Measurements from ENCODE around the gene C1QTNF6. TPM values are rescaled to one million over a fixed set of nuclear protein-coding genes. Genes with fewer than 3 reads are reported as not detected.

The C1QTNF6 gene
- total and polyA plus RNA-seq, 2 of the 4 experiments (the other 2 are of a cell fraction): 1.1 to 10.9 TPM

- H3K14ac ChIP-seq (replicated peaks; ENCODE audit: low read depth, low read length): peak overlapping the region; percentile 12; the same call in 1 of the 2 replicates
- no peak overlapping the region for H2BK15ac ChIP-seq (ENCODE audit: low read depth, low read length)
- H3K9ac ChIP-seq (ENCODE audit: low read depth, low read length): no peak overlapping the region
- WGBS, 2 experiments (ENCODE audit: extremely low coverage in 2 of 2, insufficient read length in 1 of 2): 86% methylated on average over 4 of the region's 5 CpGs; no CpG with 5 or more reads in 1 of the 2 experiments
- no peak overlapping the region for H2BK5ac ChIP-seq (ENCODE audit: low read depth, low read length, poor library complexity, severe bottlenecking)
- H2AK5ac ChIP-seq (ENCODE audit: low read depth, low read length): peak overlapping the region; percentile 74; the same call in 1 of the 2 replicates
- TF ChIP-seq POLR2A (IDR thresholded peaks at IDR 0.05; ENCODE audit: low read depth, low read length): no peak
- no peak for TF ChIP-seq MAFK (IDR thresholded peaks at IDR 0.05; ENCODE audit: low read depth, low read length)
- TF ChIP-seq RFX5 (IDR thresholded peaks at IDR 0.05; ENCODE audit: low read depth, low read length): no peak
- TF ChIP-seq RCOR1 (IDR thresholded peaks at IDR 0.05; ENCODE audit: insufficient replicate concordance, low read length): no peak
- no peak for TF ChIP-seq SMC3 (IDR thresholded peaks at IDR 0.05; ENCODE audit: low read depth, low read length)
- no peak overlapping the region for H3K4me3 ChIP-seq (ENCODE audit: insufficient read depth, low read depth, low read length)
- H3K9me3 ChIP-seq (ENCODE audit: control insufficient read depth, insufficient read depth, low read length): no peaks in the 10 kb centered on the region
- dilution Hi-C loops (cut with HindIII; ENCODE audit: low sequenced_read_pairs, unreplicated experiment) (no loop called here), intact Hi-C loops (cut with micrococcal nuclease) (no loop called here), in situ Hi-C loops (cut with MboI; ENCODE audit: low sequenced_read_pairs) (loop anchor here (10.0 kb wide), 1 partner anchor 288 kb away; no protein-coding TSS in a partner anchor)
- ChIA-PET CTCF (no interaction called here), POLR2A (ENCODE audit: unreplicated experiment) (no interaction called here)
- peak overlapping the region; percentile 91 for H2AFZ ChIP-seq (replicated peaks; ENCODE audit: low read length, poor library complexity)
- no peaks in the 10 kb centered on the region for H3K79me1 ChIP-seq (ENCODE audit: low read depth in 1 of 2, low read length in 2 of 2)
- H3K9me1 ChIP-seq (ENCODE audit: insufficient read depth, low read length): peaks cover 6% of the 10 kb centered on the region; the same call in 1 of the 2 replicates
- H3K4ac ChIP-seq (ENCODE audit: low read depth, low read length): peak overlapping the region; percentile 69
- peak overlapping the region; percentile 70 for H2BK120ac ChIP-seq (ENCODE audit: low read depth, low read length)
- H3K18ac ChIP-seq (ENCODE audit: low read depth, low read length): no peak overlapping the region
- H3K23ac ChIP-seq (ENCODE audit: low read depth, low read length): peak overlapping the region; percentile 70; the same call in 1 of the 2 replicates
- peaks cover 5% of the 10 kb centered on the region; the same call in 1 of the 2 replicates for H3K36me3 ChIP-seq (ENCODE audit: control insufficient read depth, insufficient read depth, low read length)
- peaks cover 17% of the 10 kb centered on the region for H3K4me1 ChIP-seq (ENCODE audit: control insufficient read depth, insufficient read depth, low read length)
- H3K27me3 ChIP-seq (ENCODE audit: control insufficient read depth, insufficient read depth, low read length): peaks cover 18% of the 10 kb centered on the region
- H4K5ac ChIP-seq (ENCODE audit: low read depth, low read length): no peak overlapping the region
- H2BK20ac ChIP-seq (ENCODE audit: low read depth, low read length): peak overlapping the region; percentile 12; the same call in 1 of the 2 replicates
- ATAC-seq (ENCODE audit: low read depth): no peak
- H3K56ac ChIP-seq (ENCODE audit: extremely low read depth, insufficient read depth, low read length): no peak overlapping the region
- H4K8ac ChIP-seq (ENCODE audit: low read depth in 2 of 2, low read length in 2 of 2): peak overlapping the region; percentile 40 to 72; a peak in 2 of 4 replicates
- H2AK9ac ChIP-seq (replicated peaks; ENCODE audit: low read depth, low read length, poor library complexity): no peak overlapping the region
- BruUV-seq (replicated peaks): no TSS peak
- H4K91ac ChIP-seq (ENCODE audit: insufficient read depth, low read depth, low read length): 0 out of 2 replicates have a peak overlapping the region, but pooled peaks have one; percentile 60
- H3K27ac ChIP-seq (ENCODE audit: insufficient read depth, low read length): no peak overlapping the region
- DNase-seq: no peak
- H3K4me2 ChIP-seq (ENCODE audit: low read depth, low read length): no peak overlapping the region
- H4K20me1 ChIP-seq (ENCODE audit: insufficient read depth, low read length): no peaks in the 10 kb centered on the region
These were observed 10.8 kb downstream of the C1QTNF6 start for GRCh38 chr22:37177221-37177620.
